CD4-positive, alpha-beta T cell (primary cell): Measurements from ENCODE around the gene SERGEF. TPM values are rescaled to one million over a fixed set of nuclear protein-coding genes. Genes with fewer than 3 reads are reported as not detected.

Source experiments
- ATAC-seq: fragments of 200-7000 bp; cut with Tn5 transposase; one replicate; pipeline ENCODE4 v1.10.0; 2022; ENCODE audit warnings: mild to moderate bottlenecking; ENCODE audit not compliant: poor library complexity
- CTCF ChIA-PET: fragments of 350-600 bp; sonication (Branson Sonifier 250); formaldehyde crosslinking; loops from one replicate; lab custom pipeline; 2021; ENCODE audit warnings: antibody characterized with exemption, inconsistent platforms; lab: Charles Lee
- POLR2A ChIA-PET: fragments of 350-600 bp; sonication (Branson Sonifier 250); formaldehyde crosslinking; loops from one replicate; lab custom pipeline; 2021; ENCODE audit warnings: antibody characterized with exemption, inconsistent platforms; lab: Charles Lee
- DNase-seq, 14 experiments: peaks; one replicate each; pipeline ENCODE4 v3.0.0-alpha.2; 2013 to 2020; ENCODE audit warnings: mixed read lengths in 2 of 14
- H3K27ac ChIP-seq, 2 donors: one replicate each; pipeline versions ENCODE4 v1.5.1 to v1.7.0; 2013; ENCODE audit warnings: low read length in 2 of 2, low read depth in 1 of 2, mild to moderate bottlenecking in 1 of 2
- H3K27me3 ChIP-seq, 2 experiments: 1 replicate in 1 of 2; 2 replicates in 1 of 2; pipeline versions ENCODE4 v1.6.1 to v1.7.0; 2013; ENCODE audit warnings: low read length in 2 of 2, control low read depth in 1 of 2, mild to moderate bottlenecking in 1 of 2, moderate library complexity in 1 of 2; ENCODE audit not compliant: insufficient read depth in 2 of 2, control insufficient read depth in 1 of 2
- H3K36me3 ChIP-seq: one replicate; pipeline ENCODE4 v1.6.1; 2013; ENCODE audit warnings: low read length, control low read depth; ENCODE audit not compliant: insufficient read depth
- H3K4me1 ChIP-seq: one replicate; pipeline ENCODE4 v1.6.1; 2013; ENCODE audit warnings: low read length, control low read depth; ENCODE audit not compliant: insufficient read depth
- H3K4me3 ChIP-seq: one replicate; pipeline ENCODE4 v1.5.1; 2013; ENCODE audit warnings: mild to moderate bottlenecking, low read length, moderate library complexity
- H3K9me3 ChIP-seq, 2 experiments: 1 replicate in 1 of 2; 2 replicates in 1 of 2; pipeline versions ENCODE4 v1.6.1 to v1.7.0; 2013; ENCODE audit warnings: low read length in 2 of 2, mild to moderate bottlenecking in 2 of 2, control low read depth in 1 of 2, moderate library complexity in 1 of 2; ENCODE audit not compliant: control insufficient read depth in 1 of 2, insufficient read depth in 1 of 2
- H3K27ac Mint-ChIP-seq: one replicate; pipeline ENCODE4 v1.8.0; 2020; ENCODE audit warnings: mixed read lengths
- H3K27me3 Mint-ChIP-seq: one replicate; pipeline ENCODE4 v1.8.0; 2021; ENCODE audit warnings: mixed read lengths
- H3K36me3 Mint-ChIP-seq: one replicate; pipeline ENCODE4 v1.8.0; 2021; ENCODE audit warnings: low read depth, mixed read lengths
- H3K4me1 Mint-ChIP-seq: one replicate; pipeline ENCODE4 v1.8.0; 2021; ENCODE audit warnings: low read depth, mixed read lengths
- H3K4me3 Mint-ChIP-seq: one replicate; pipeline ENCODE4 v1.8.0; 2020; ENCODE audit warnings: mild to moderate bottlenecking, mixed read lengths
- H3K9me3 Mint-ChIP-seq: one replicate; pipeline ENCODE4 v1.8.0; 2020; ENCODE audit warnings: mixed read lengths
- intact Hi-C, 2 experiments: fragments of 100-400 bp; cut with DNase I in 1 of 2; cut with micrococcal nuclease in 1 of 2; formaldehyde crosslinking; loops; one replicate each; pipeline versions ENCODE4 v1.15.1 to v1.9.0; 2023 to 2025; cut with DNase I, micrococcal nuclease
- total RNA-seq, 174 experiments: library from RNA in 2 of 174; stranded (reverse) in 2 of 174; gene quantifications; one replicate each; pipeline ENCODE4 v1.2.3 and lab custom pipeline; 2021 to 2026
- TF ChIP-seq, protein P1 (sequence below): fragments of 200-600 bp; IDR thresholded peaks from one replicate; pipeline ENCODE4 v1.8.0; 2022; ENCODE audit warnings: antibody characterized with exemption, mild to moderate bottlenecking

SERGEF gene
- total RNA-seq, 2 experiments from 2014 or later = 35.2 to 37.1 TPM

DNA sequence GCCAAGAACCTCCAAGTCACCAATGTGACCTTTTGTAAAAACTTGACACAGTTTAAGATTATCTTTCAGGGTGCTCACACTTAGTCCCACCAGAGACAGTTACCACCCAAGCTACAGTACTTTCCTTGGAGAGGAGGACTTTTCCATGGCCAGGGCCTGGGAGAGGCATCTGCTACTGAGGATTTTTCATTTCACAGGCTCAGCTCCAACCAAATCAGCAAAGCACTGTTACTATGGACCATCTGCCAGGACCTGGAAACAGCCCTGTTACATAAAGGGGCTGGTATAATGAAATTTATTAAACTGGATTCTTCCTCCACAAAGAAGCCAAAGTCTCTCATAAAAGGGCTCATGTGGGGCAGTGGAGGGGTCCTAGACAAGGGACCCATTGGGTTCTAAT, 38.6 kb downstream of the SERGEF start:
- Mint-ChIP-seq H3K27me3 (no peaks in the 10 kb centered on the region), H3K4me1 (peaks cover 5% of the 10 kb centered on the region), H3K9me3 (no peaks in the 10 kb centered on the region), H3K27ac (no peak overlapping the region), H3K4me3 (no peak overlapping the region), H3K36me3 (peaks cover 84% of the 10 kb centered on the region)
- intact Hi-C loops = no loop called here
- ChIA-PET CTCF (no interaction called here), POLR2A (no interaction called here)
- ATAC-seq (no peak), DNase-seq (no peak)
- no peaks in the 10 kb centered on the region for H3K9me3 ChIP-seq
- TF ChIP-seq, protein P1, sequence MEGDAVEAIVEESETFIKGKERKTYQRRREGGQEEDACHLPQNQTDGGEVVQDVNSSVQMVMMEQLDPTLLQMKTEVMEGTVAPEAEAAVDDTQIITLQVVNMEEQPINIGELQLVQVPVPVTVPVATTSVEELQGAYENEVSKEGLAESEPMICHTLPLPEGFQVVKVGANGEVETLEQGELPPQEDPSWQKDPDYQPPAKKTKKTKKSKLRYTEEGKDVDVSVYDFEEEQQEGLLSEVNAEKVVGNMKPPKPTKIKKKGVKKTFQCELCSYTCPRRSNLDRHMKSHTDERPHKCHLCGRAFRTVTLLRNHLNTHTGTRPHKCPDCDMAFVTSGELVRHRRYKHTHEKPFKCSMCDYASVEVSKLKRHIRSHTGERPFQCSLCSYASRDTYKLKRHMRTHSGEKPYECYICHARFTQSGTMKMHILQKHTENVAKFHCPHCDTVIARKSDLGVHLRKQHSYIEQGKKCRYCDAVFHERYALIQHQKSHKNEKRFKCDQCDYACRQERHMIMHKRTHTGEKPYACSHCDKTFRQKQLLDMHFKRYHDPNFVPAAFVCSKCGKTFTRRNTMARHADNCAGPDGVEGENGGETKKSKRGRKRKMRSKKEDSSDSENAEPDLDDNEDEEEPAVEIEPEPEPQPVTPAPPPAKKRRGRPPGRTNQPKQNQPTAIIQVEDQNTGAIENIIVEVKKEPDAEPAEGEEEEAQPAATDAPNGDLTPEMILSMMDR = no peak
- H3K4me1 ChIP-seq = no peaks in the 10 kb centered on the region
- H3K36me3 ChIP-seq = peaks cover 40% of the 10 kb centered on the region
- no peaks in the 10 kb centered on the region for H3K27me3 ChIP-seq
- no peak overlapping the region for H3K4me3 ChIP-seq
- no peak overlapping the region for H3K27ac ChIP-seq

DNA sequence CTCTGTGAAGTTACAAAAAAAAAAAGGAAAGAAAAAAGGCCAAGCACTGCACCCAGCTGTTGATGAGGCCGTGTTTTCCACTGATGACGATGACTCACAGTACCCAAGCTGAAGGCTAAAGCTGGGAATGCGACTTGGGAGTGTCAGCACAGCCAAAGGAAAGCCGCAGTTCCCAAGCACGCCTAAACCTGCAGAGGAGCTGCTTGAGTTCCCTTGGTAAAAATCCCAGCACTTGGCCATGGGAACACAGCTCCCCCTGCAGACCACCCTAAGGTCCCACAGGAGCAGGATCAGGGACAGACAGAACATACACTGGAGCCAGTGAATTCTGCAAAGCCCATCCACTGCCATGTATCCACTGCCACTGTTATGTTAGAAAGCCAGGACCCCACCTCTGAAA, 39.9 kb downstream of the SERGEF start:
- ATAC-seq (no peak), DNase-seq (no peak)
- no peaks in the 10 kb centered on the region for H3K9me3 Mint-ChIP-seq
- no peak overlapping the region for H3K4me3 ChIP-seq
- peaks cover 82% of the 10 kb centered on the region for H3K36me3 Mint-ChIP-seq
- H3K4me1 ChIP-seq = no peaks in the 10 kb centered on the region
- TF ChIP-seq, protein P1 = no peak
- ChIA-PET POLR2A (no interaction called here), CTCF (no interaction called here)
- H3K27me3 ChIP-seq = no peaks in the 10 kb centered on the region
- H3K4me1 Mint-ChIP-seq = peaks cover 5% of the 10 kb centered on the region
- no peaks in the 10 kb centered on the region for H3K9me3 ChIP-seq
- H3K27ac Mint-ChIP-seq = no peak overlapping the region
- intact Hi-C loops = no loop called here
- peaks cover 37% of the 10 kb centered on the region for H3K36me3 ChIP-seq
- no peak overlapping the region for H3K4me3 Mint-ChIP-seq
- no peaks in the 10 kb centered on the region for H3K27me3 Mint-ChIP-seq
- no peak overlapping the region for H3K27ac ChIP-seq

- Mint-ChIP-seq H3K4me3 (no peak overlapping the region), H3K36me3 (peaks cover 90% of the 10 kb centered on the region), H3K9me3 (no peaks in the 10 kb centered on the region), H3K27ac (no peak overlapping the region), H3K4me1 (no peaks in the 10 kb centered on the region), H3K27me3 (no peaks in the 10 kb centered on the region)
- no peak for DNase-seq
- no peaks in the 10 kb centered on the region for H3K27me3 ChIP-seq
- no peaks in the 10 kb centered on the region for H3K9me3 ChIP-seq
- ChIA-PET POLR2A (no interaction called here), CTCF (no interaction called here)
- no peak for ATAC-seq
- intact Hi-C loops = no loop called here
- H3K27ac ChIP-seq = no peak overlapping the region
- no peak overlapping the region for H3K4me3 ChIP-seq
- H3K36me3 ChIP-seq = peaks cover 17% of the 10 kb centered on the region
- H3K4me1 ChIP-seq = no peaks in the 10 kb centered on the region
- TF ChIP-seq, protein P1 = no peak
Measured at GRCh38 chr11:17968206-17968605, 44.6 kb downstream of the SERGEF start.
